ENCODE data around the gene AHI1. TPM values are rescaled to one million over a fixed set of nuclear protein-coding genes. Genes with fewer than 3 reads are reported as not detected.

Gene AHI1
- total RNA-seq, 1 experiment from 2014 or later, result 14.1 TPM

GRCh38 chr6:135235716-135236115, 261.8 kb downstream of the AHI1 start:
- Histone ChIP-seq H3K36me3 (ENCODE audit: insufficient read depth, low read length) (no peaks in the 10 kb centered on the region), H3K9ac (ENCODE audit: low read length) (no peak overlapping the region), H3K79me2 (ENCODE audit: low read length) (no peaks in the 10 kb centered on the region), H3K4me2 (ENCODE audit: low read depth, low read length, poor library complexity, severe bottlenecking) (no peak overlapping the region), H3K27ac (ENCODE audit: low read length) (no peak overlapping the region), H3K9me2 (replicated peaks; ENCODE audit: insufficient read depth, low read length) (no peaks in the 10 kb centered on the region), H3K9me3 (ENCODE audit: low read length) (no peaks in the 10 kb centered on the region), H3K27me3 (ENCODE audit: low read length) (no peaks in the 10 kb centered on the region), H3K4me1 (ENCODE audit: low read length) (peaks cover 4% of the 10 kb centered on the region; the same call in 1 of the 2 replicates), H3K4me3 (ENCODE audit: low read length) (no peak overlapping the region), H4K20me1 (ENCODE audit: insufficient read depth, low read depth, low read length) (no peaks in the 10 kb centered on the region), H2AFZ (ENCODE audit: low read length) (no peak overlapping the region)
- DNase-seq, result no peak

- Histone ChIP-seq H3K36me3 (ENCODE audit: insufficient read depth, low read length) (no peaks in the 10 kb centered on the region), H3K9ac (ENCODE audit: low read length) (no peak overlapping the region), H3K9me3 (ENCODE audit: low read length) (no peaks in the 10 kb centered on the region), H4K20me1 (ENCODE audit: insufficient read depth, low read depth, low read length) (no peaks in the 10 kb centered on the region), H3K9me2 (replicated peaks; ENCODE audit: insufficient read depth, low read length) (no peaks in the 10 kb centered on the region), H3K4me2 (ENCODE audit: low read depth, low read length, poor library complexity, severe bottlenecking) (no peak overlapping the region), H3K27me3 (ENCODE audit: low read length) (no peaks in the 10 kb centered on the region), H2AFZ (ENCODE audit: low read length) (no peak overlapping the region), H3K79me2 (ENCODE audit: low read length) (no peaks in the 10 kb centered on the region), H3K27ac (ENCODE audit: low read length) (no peak overlapping the region), H3K4me1 (ENCODE audit: low read length) (peaks cover 4% of the 10 kb centered on the region; the same call in 1 of the 2 replicates), H3K4me3 (ENCODE audit: low read length) (no peak overlapping the region)
- DNase-seq, result no peak
These were observed 263.1 kb downstream of the AHI1 start for GRCh38 chr6:135234492-135234780.

GRCh38 chr6:135233686-135234491, 263.7 kb downstream of the AHI1 start:
- no peaks in the 10 kb centered on the region for H3K9me3 ChIP-seq (ENCODE audit: low read length)
- no peak overlapping the region for H2AFZ ChIP-seq (ENCODE audit: low read length)
- H3K79me2 ChIP-seq (ENCODE audit: low read length), result no peaks in the 10 kb centered on the region
- H3K9ac ChIP-seq (ENCODE audit: low read length), result no peak overlapping the region
- H3K4me3 ChIP-seq (ENCODE audit: low read length), result no peak overlapping the region
- DNase-seq, result no peak
- H3K27me3 ChIP-seq (ENCODE audit: low read length), result no peaks in the 10 kb centered on the region
- no peak overlapping the region for H3K27ac ChIP-seq (ENCODE audit: low read length)
- no peaks in the 10 kb centered on the region for H4K20me1 ChIP-seq (ENCODE audit: insufficient read depth, low read depth, low read length)
- H3K4me1 ChIP-seq (ENCODE audit: low read length), result peaks cover 4% of the 10 kb centered on the region; the same call in 1 of the 2 replicates
- H3K4me2 ChIP-seq (ENCODE audit: low read depth, low read length, poor library complexity, severe bottlenecking), result no peak overlapping the region
- H3K36me3 ChIP-seq (ENCODE audit: insufficient read depth, low read length), result no peaks in the 10 kb centered on the region
- no peaks in the 10 kb centered on the region for H3K9me2 ChIP-seq (replicated peaks; ENCODE audit: insufficient read depth, low read length)

Small RNAs within 50 kb of the gene (small RNA-seq; reads per million reads assigned to genes)
- gene MIR548A2 (not detected), gene RF00019 (not detected)

All from Karpas-422 (cell line).